Suppressor macrophage (primary cell): ENCODE data around the gene CCDC27.
"Not testable (repeated sequence)": the region's sequence is repeated elsewhere in the genome, so short reads cannot be mapped to it uniquely, and the experiment has no call there.

Experiments
- DNase-seq, 4 experiments: peaks; one replicate each; pipeline ENCODE4 v3.0.0-alpha.2; 2020 to 2022

The CCDC27 gene

GRCh38 chr1:3738943-3739342 lies 13.3 kb upstream of the CCDC27 start:
- DNase-seq, result no peak

GRCh38 chr1:3740042-3740441 lies 12.2 kb upstream of the CCDC27 start:
- DNase-seq, result no peak

GRCh38 chr1:3740752-3741151 lies 11.5 kb upstream of the CCDC27 start:
- no peak for DNase-seq

- DNase-seq, result no peak
Observed at GRCh38 chr1:3741566-3742438, 10.4 kb upstream of the CCDC27 start.

- DNase-seq, result no peak
Observed at GRCh38 chr1:3742439-3743298, 9.6 kb upstream of the CCDC27 start.

GRCh38 chr1:3743421-3743820 lies 8.8 kb upstream of the CCDC27 start:
- DNase-seq, result peak in 2 of 4 experiments; percentile 7 to 9

- no peak for DNase-seq
Observed at GRCh38 chr1:3743826-3744225, 8.4 kb upstream of the CCDC27 start.

- DNase-seq, result no peak
Observed at GRCh38 chr1:3744646-3745045, 7.6 kb upstream of the CCDC27 start.

- DNase-seq, result no peak
Observed at GRCh38 chr1:3745071-3745470, 7.2 kb upstream of the CCDC27 start.

- no peak for DNase-seq
Observed at GRCh38 chr1:3745590-3746381, 6.5 kb upstream of the CCDC27 start.

- no peak for DNase-seq
Observed at GRCh38 chr1:3746389-3746829, 5.8 kb upstream of the CCDC27 start.

- peak; percentile 73 to 91 (median 81) for DNase-seq
Observed at GRCh38 chr1:3746830-3747521, 5.3 kb upstream of the CCDC27 start.

GRCh38 chr1:3747522-3747848 lies 4.8 kb upstream of the CCDC27 start:
- DNase-seq, result no peak

- DNase-seq, result no peak
Observed at GRCh38 chr1:3747903-3748302, 4.3 kb upstream of the CCDC27 start.

- DNase-seq, result not testable (repeated sequence)
Observed at GRCh38 chr1:3748316-3748900, 3.8 kb upstream of the CCDC27 start.

- DNase-seq, result no peak
Observed at GRCh38 chr1:3749512-3749911, 2.7 kb upstream of the CCDC27 start.

- DNase-seq, result no peak
Observed at GRCh38 chr1:3750741-3751140, 1.5 kb upstream of the CCDC27 start.

- DNase-seq, result no peak
Observed at GRCh38 chr1:3753656-3754454, 1.6 kb downstream of the CCDC27 start.

GRCh38 chr1:3756394-3756793 lies 4.1 kb downstream of the CCDC27 start:
- no peak for DNase-seq

GRCh38 chr1:3759164-3759563 lies 6.9 kb downstream of the CCDC27 start:
- no peak for DNase-seq

- DNase-seq, result no peak
Observed at GRCh38 chr1:3759796-3760195, 7.5 kb downstream of the CCDC27 start.
